Endothelial cell of umbilical vein (primary cell): ENCODE results near the gene CDK19. TPM values are rescaled to one million over a fixed set of nuclear protein-coding genes. Genes with fewer than 3 reads are reported as not detected.

ENCODE experiments used
- BruUV-seq: library from RNA; stranded (reverse); fragments of 400-500 nt; replicated peaks from 2 replicates; lab custom pipeline; 2021; lab: Mats Ljungman, UMichigan
- CTCF ChIA-PET: fragments of 300-600, 350-600 bp; sonication (Branson Sonifier 250); formaldehyde crosslinking; loops from one replicate; lab custom pipeline; 2021; ENCODE audit warnings: antibody characterized with exemption, inconsistent platforms; lab: Charles Lee
- POLR2A ChIA-PET: fragments of 300-600, 350-600 bp; sonication (Branson Sonifier 250); formaldehyde crosslinking; loops from one replicate; lab custom pipeline; 2021; ENCODE audit warnings: antibody characterized with exemption, inconsistent platforms; lab: Charles Lee
- DNase-seq: peaks from one replicate; pipeline ENCODE4 v3.0.0-alpha.2; 2011; ENCODE audit warnings: low read depth, low spot score
- FAIRE-seq: peaks from 2 replicates; lab custom pipeline; 2011; peaks lifted over from hg19 to GRCh38; lab: Jason Lieb, UNC
- H2AFZ ChIP-seq: 2 replicates; pipeline ENCODE4 v1.6.0; 2012; ENCODE audit warnings: low read depth, low read length, control low read depth, inconsistent platforms
- H3K27ac ChIP-seq: 2 replicates; pipeline ENCODE4 v1.5.1; 2011; ENCODE audit warnings: low read depth, mild to moderate bottlenecking, control low read depth, low read length, moderate library complexity; ENCODE audit not compliant: insufficient read depth
- H3K27me3 ChIP-seq, 2 experiments: 2 replicates each; pipeline versions ENCODE4 v1.6.0 to v1.6.1; 2011; ENCODE audit warnings: low read length in 2 of 2, mixed read lengths in 1 of 2; ENCODE audit not compliant: control insufficient read depth in 2 of 2, insufficient read depth in 2 of 2
- H3K36me3 ChIP-seq, 2 experiments: 2 replicates in 1 of 2; 3 replicates in 1 of 2; pipeline ENCODE4 v1.5.1; 2011; ENCODE audit warnings: low read length in 2 of 2, mild to moderate bottlenecking in 1 of 2, moderate library complexity in 1 of 2; ENCODE audit not compliant: control insufficient read depth in 2 of 2, insufficient read depth in 2 of 2; ENCODE audit errors: extremely low read depth in 1 of 2
- H3K4me1 ChIP-seq: 3 replicates; pipeline ENCODE4 v1.5.1; 2011; ENCODE audit warnings: mild to moderate bottlenecking, low read length; ENCODE audit not compliant: control insufficient read depth, insufficient read depth; ENCODE audit errors: extremely low read depth
- H3K4me2 ChIP-seq: 2 replicates; pipeline ENCODE4 v1.6.1; 2011; ENCODE audit warnings: low read length, control low read depth, mixed read lengths; ENCODE audit not compliant: insufficient read depth
- H3K4me3 ChIP-seq, 3 experiments: fragments of 200-600 bp in 1 of 3; sonication (generic), shearing (Covaris generic) in 1 of 3; replicated peaks in 1 of 3; 2 replicates each; pipeline ENCODE4 v1.5.1; 2011 to 2016; ENCODE audit warnings: control low read depth in 3 of 3, low read length in 3 of 3, mild to moderate bottlenecking in 2 of 3, inconsistent platforms in 1 of 3, low read depth in 1 of 3, moderate library complexity in 1 of 3; ENCODE audit not compliant: insufficient read depth in 1 of 3
- H3K79me2 ChIP-seq: 2 replicates; pipeline ENCODE4 v1.6.0; 2012; ENCODE audit warnings: low read length, inconsistent platforms; ENCODE audit not compliant: control insufficient read depth, insufficient read depth
- H3K9ac ChIP-seq: replicated peaks from 2 replicates; pipeline ENCODE3; 2011; ENCODE audit warnings: low read length, control low read depth; ENCODE audit not compliant: insufficient read depth; ENCODE audit errors: extremely low read depth
- H3K9me1 ChIP-seq: replicated peaks from 3 replicates; pipeline ENCODE4 v1.6.0; 2011; ENCODE audit warnings: mild to moderate bottlenecking, low read length; ENCODE audit not compliant: control insufficient read depth, insufficient read depth; ENCODE audit errors: extremely low read depth
- H3K9me3 ChIP-seq: replicated peaks from 2 replicates; pipeline ENCODE4 v1.5.1; 2012; ENCODE audit warnings: low read length, inconsistent platforms; ENCODE audit not compliant: control insufficient read depth, insufficient read depth
- H4K20me1 ChIP-seq: replicated peaks from 2 replicates; pipeline ENCODE3; 2011; ENCODE audit warnings: mild to moderate bottlenecking, low read length; ENCODE audit not compliant: control insufficient read depth, insufficient read depth; ENCODE audit errors: extremely low read depth
- EZH2 ChIP-seq: IDR thresholded peaks from 2 replicates; pipeline ENCODE4 v1.6.1; 2012; ENCODE audit warnings: borderline replicate concordance, low read depth, mild to moderate bottlenecking, moderate library complexity, low read length, inconsistent platforms; ENCODE audit not compliant: severe bottlenecking
- FOS ChIP-seq: IDR thresholded peaks from 2 replicates; pipeline ENCODE4 v1.6.1; 2011; ENCODE audit warnings: mild to moderate bottlenecking, low read length, moderate library complexity, borderline replicate concordance; ENCODE audit not compliant: insufficient read depth
- GATA2 ChIP-seq: IDR thresholded peaks from 2 replicates; pipeline ENCODE4 v1.7.0; 2011; ENCODE audit warnings: low read depth, mild to moderate bottlenecking, moderate library complexity, mixed read lengths, low read length; ENCODE audit not compliant: insufficient read length, insufficient read depth
- JUN ChIP-seq: IDR thresholded peaks from 2 replicates; pipeline ENCODE4 v1.6.1; 2011; ENCODE audit warnings: borderline replicate concordance, low read depth; ENCODE audit not compliant: insufficient read length, insufficient read depth
- MYC ChIP-seq: IDR thresholded peaks from one replicate; pipeline ENCODE4 v1.6.1; 2011; ENCODE audit warnings: mild to moderate bottlenecking, low read depth, low read length
- POLR2A ChIP-seq: IDR thresholded peaks from 2 replicates; pipeline ENCODE4 v1.6.1; 2012; ENCODE audit warnings: low read depth, mild to moderate bottlenecking, control low read depth, low read length
- POLR2AphosphoS5 ChIP-seq: IDR thresholded peaks from 2 replicates; pipeline ENCODE4 v1.6.1; 2012; ENCODE audit warnings: low read depth, mild to moderate bottlenecking, control low read depth, low read length, moderate library complexity; ENCODE audit not compliant: insufficient read depth
- dilution Hi-C: fragments of 300-500 bp; cut with MboI; formaldehyde crosslinking; loops from one replicate; pipeline ENCODE4 v1.15.0; 2019; ENCODE audit warnings: low sequenced_read_pairs; ENCODE audit not compliant: extremely low pct_ligation_motif_present
- intact Hi-C: fragments of 100-400 bp; cut with micrococcal nuclease; formaldehyde crosslinking; loops from one replicate; pipeline ENCODE4 v1.10.0; 2022
- polyA plus RNA-seq, 4 experiments: library from polyadenylated mRNA; depleted of rRNA in 3 of 4; stranded (reverse) in 3 of 4; unstranded in 1 of 4; fragments of >200 nt; gene quantifications; 2 replicates each; pipeline versions ENCODE4 v1.2.1 to v1.2.3, GENCODE V29; 2011 to 2012; ENCODE audit warnings: missing spikeins in 1 of 4
- total RNA-seq: library from RNA; stranded (reverse); gene quantifications from 2 replicates; pipeline ENCODE4 v1.2.3, GENCODE V29; 2021
- TF ChIP-seq, protein P1 (sequence below), 2 donors: IDR thresholded peaks; 1 replicate in 1 of 2; 2 replicates in 1 of 2; pipeline ENCODE4 v1.5.1; 2011; ENCODE audit warnings: low read length in 2 of 2, mild to moderate bottlenecking in 2 of 2, moderate library complexity in 2 of 2, control low read depth in 1 of 2, inconsistent platforms in 1 of 2, low read depth in 1 of 2; ENCODE audit not compliant: insufficient read depth in 1 of 2; ENCODE audit errors: extremely low read depth in 1 of 2
- TF ChIP-seq, protein P2 (sequence below): IDR thresholded peaks from 2 replicates; pipeline ENCODE4 v1.6.1; 2011; ENCODE audit not compliant: insufficient read depth, insufficient read length

The CDK19 gene
- total and polyA plus RNA-seq, 2 donors (not counting 3 experiments of a cell fraction or from before 2014, with no cell fraction given): 4.6 to 12.1 TPM

DNA sequence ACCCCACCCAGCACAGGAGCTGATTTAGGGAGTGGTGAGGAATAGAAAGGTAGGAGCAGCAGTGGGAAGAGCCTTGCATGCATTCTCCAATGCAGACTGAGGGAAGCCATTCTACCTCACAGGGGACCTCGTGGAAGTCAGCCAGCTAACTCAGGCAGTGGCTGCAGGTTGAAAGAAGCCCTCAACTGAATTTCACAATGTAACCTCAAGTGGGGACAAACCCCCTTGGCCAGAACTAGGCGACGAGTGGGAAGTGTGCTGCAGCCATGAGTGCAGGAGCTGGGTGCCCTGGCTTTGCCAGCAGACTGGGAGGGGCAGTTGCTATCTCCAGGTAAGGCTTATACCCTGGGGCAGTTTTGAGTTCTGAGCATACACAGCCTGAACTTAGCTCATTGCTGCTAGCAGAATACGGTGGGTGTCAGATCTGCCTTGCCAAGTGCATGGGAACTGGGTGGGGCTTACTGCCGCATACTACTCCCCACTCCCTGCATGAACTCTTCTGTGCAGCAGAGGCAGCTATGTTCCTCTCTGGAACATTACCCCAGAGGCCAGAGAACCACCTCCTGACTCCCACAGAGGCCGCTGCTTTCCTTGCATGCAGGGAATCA, 126.5 kb downstream of the CDK19 start:
- dilution Hi-C loops: no loop called here
- H3K9me1 ChIP-seq: no peaks in the 10 kb centered on the region
- H3K4me3 ChIP-seq: no peak overlapping the region
- H3K9me3 ChIP-seq: no peaks in the 10 kb centered on the region
- no peak overlapping the region for H3K27ac ChIP-seq
- no peaks in the 10 kb centered on the region for H3K79me2 ChIP-seq
- no peak overlapping the region for H3K4me2 ChIP-seq
- H2AFZ ChIP-seq: no peak overlapping the region
- DNase-seq (no peak), FAIRE-seq (no peak)
- H3K27me3 ChIP-seq: peaks cover 0 to 7% of the 10 kb centered on the region in 2 experiments
- no TSS peak for BruUV-seq
- peaks cover 9% of the 10 kb centered on the region for H3K4me1 ChIP-seq
- ChIA-PET CTCF (no interaction called here), POLR2A (no interaction called here)
- H4K20me1 ChIP-seq: no peaks in the 10 kb centered on the region
- TF ChIP-seq EZH2 (no peak), MYC (no peak), FOS (no peak), POLR2A (no peak), JUN (no peak), GATA2 (no peak), POLR2AphosphoS5 (no peak)
- TF ChIP-seq, protein P1, sequence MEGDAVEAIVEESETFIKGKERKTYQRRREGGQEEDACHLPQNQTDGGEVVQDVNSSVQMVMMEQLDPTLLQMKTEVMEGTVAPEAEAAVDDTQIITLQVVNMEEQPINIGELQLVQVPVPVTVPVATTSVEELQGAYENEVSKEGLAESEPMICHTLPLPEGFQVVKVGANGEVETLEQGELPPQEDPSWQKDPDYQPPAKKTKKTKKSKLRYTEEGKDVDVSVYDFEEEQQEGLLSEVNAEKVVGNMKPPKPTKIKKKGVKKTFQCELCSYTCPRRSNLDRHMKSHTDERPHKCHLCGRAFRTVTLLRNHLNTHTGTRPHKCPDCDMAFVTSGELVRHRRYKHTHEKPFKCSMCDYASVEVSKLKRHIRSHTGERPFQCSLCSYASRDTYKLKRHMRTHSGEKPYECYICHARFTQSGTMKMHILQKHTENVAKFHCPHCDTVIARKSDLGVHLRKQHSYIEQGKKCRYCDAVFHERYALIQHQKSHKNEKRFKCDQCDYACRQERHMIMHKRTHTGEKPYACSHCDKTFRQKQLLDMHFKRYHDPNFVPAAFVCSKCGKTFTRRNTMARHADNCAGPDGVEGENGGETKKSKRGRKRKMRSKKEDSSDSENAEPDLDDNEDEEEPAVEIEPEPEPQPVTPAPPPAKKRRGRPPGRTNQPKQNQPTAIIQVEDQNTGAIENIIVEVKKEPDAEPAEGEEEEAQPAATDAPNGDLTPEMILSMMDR (IDR thresholded peaks at IDR 0.05; ENCODE audit: extremely low read depth in 1 of 2, insufficient read depth in 1 of 2, low read depth in 1 of 2, low read length in 2 of 2): no peak
- TF ChIP-seq, protein P2, sequence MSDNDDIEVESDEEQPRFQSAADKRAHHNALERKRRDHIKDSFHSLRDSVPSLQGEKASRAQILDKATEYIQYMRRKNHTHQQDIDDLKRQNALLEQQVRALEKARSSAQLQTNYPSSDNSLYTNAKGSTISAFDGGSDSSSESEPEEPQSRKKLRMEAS: no peak
- no peak overlapping the region for H3K9ac ChIP-seq
- intact Hi-C loops: no loop called here
- H3K36me3 ChIP-seq: no peaks in the 10 kb centered on the region
